GM19324 (cell line): ENCODE data around the gene SLC25A13.
"Not testable (repeated sequence)": the region's sequence is repeated elsewhere in the genome, so short reads cannot be mapped to it uniquely, and the experiment has no call there.

ENCODE experiments used
- ATAC-seq: cut with Tn5 transposase; IDR thresholded peaks from one replicate; pipeline ENCODE4 v1.9.1; 2021; ENCODE audit warnings: mild to moderate bottlenecking, moderate library complexity; ENCODE audit not compliant: unreplicated experiment, low FRiP score

The SLC25A13 gene

GRCh38 chr7:96321658-96322372, at the start of gene SLC25A13:
Gene SLC25A13 (minus strand): TSS chr7:96322098. CDS start chr7:96321956, 142 bp downstream.
- ATAC-seq, result peak; percentile 91

GRCh38 chr7:96365916-96366315, 44.0 kb upstream of the SLC25A13 start:
- ATAC-seq, result not testable (repeated sequence)

GRCh38 chr7:96361116-96361857, 39.4 kb upstream of the SLC25A13 start:
- ATAC-seq, result no peak

- no peak for ATAC-seq
Observed at GRCh38 chr7:96359876-96360275, 38.0 kb upstream of the SLC25A13 start.

GRCh38 chr7:96358236-96358971, 36.5 kb upstream of the SLC25A13 start:
- ATAC-seq, result not testable (repeated sequence)

- ATAC-seq, result no peak
Observed at GRCh38 chr7:96355990-96356506, 34.1 kb upstream of the SLC25A13 start.

GRCh38 chr7:96354881-96355280, 33.0 kb upstream of the SLC25A13 start:
- no peak for ATAC-seq

GRCh38 chr7:96349572-96349971, 27.7 kb upstream of the SLC25A13 start:
- no peak for ATAC-seq

GRCh38 chr7:96347471-96347870, 25.6 kb upstream of the SLC25A13 start:
- no peak for ATAC-seq

- no peak for ATAC-seq
Observed at GRCh38 chr7:96346293-96346953, 24.5 kb upstream of the SLC25A13 start.

GRCh38 chr7:96344236-96344635, 22.3 kb upstream of the SLC25A13 start:
- ATAC-seq, result no peak

GRCh38 chr7:96342049-96342448, 20.2 kb upstream of the SLC25A13 start:
- ATAC-seq, result no peak

GRCh38 chr7:96337519-96337918, 15.6 kb upstream of the SLC25A13 start:
- ATAC-seq, result no peak

GRCh38 chr7:96332325-96332724, 10.4 kb upstream of the SLC25A13 start:
- ATAC-seq, result no peak

- no peak for ATAC-seq
Observed at GRCh38 chr7:96331775-96332174, 9.9 kb upstream of the SLC25A13 start.

- ATAC-seq, result no peak
Observed at GRCh38 chr7:96331233-96331632, 9.3 kb upstream of the SLC25A13 start.

GRCh38 chr7:96330193-96330592, 8.3 kb upstream of the SLC25A13 start:
- ATAC-seq, result no peak

- ATAC-seq, result no peak
Observed at GRCh38 chr7:96329241-96329640, 7.3 kb upstream of the SLC25A13 start.

GRCh38 chr7:96328016-96328415, 6.1 kb upstream of the SLC25A13 start:
- ATAC-seq, result no peak

GRCh38 chr7:96327429-96327828, 5.5 kb upstream of the SLC25A13 start:
- ATAC-seq, result no peak
